ENCODE measurements around the gene ATL1. TPM values are rescaled to one million over a fixed set of nuclear protein-coding genes. Genes with fewer than 3 reads are reported as not detected.
"Not testable (repeated sequence)": the region's sequence is repeated elsewhere in the genome, so short reads cannot be mapped to it uniquely, and the experiment has no call there.

Gene ATL1
- total and polyA plus RNA-seq, 2 experiments from 2014 or later: 3.5 to 7.0 TPM

GRCh38 chr14:50551877-50552276 lies 8.1 kb upstream of the ATL1 start:
- Mint-ChIP-seq H3K9me3 (no peaks in the 10 kb centered on the region; the same call in 2 of the 3 replicates), H3K27ac (no peak overlapping the region), H3K36me3 (ENCODE audit: low read depth) (no peaks in the 10 kb centered on the region), H3K4me1 (no peaks in the 10 kb centered on the region), H3K4me3 (no peak overlapping the region), H3K27me3 (ENCODE audit: insufficient read depth, low read depth, poor library complexity) (no peaks in the 10 kb centered on the region)
- DNase-seq (ENCODE audit: low spot score): no peak
- H3K27ac ChIP-seq (ENCODE audit: low read depth): no peak overlapping the region
- no peaks in the 10 kb centered on the region for H3K4me1 ChIP-seq (ENCODE audit: insufficient read depth)
- no peaks in the 10 kb centered on the region for H3F3A ChIP-seq (replicated peaks; ENCODE audit: low read depth)
- no peaks in the 10 kb centered on the region for H4K20me1 ChIP-seq (replicated peaks; ENCODE audit: insufficient read depth)
- no peaks in the 10 kb centered on the region for H3K36me3 ChIP-seq (ENCODE audit: insufficient read depth)
- no peak overlapping the region for H2AFZ ChIP-seq
- H3K4me3 ChIP-seq: no peak overlapping the region
- H3K79me2 ChIP-seq (replicated peaks; ENCODE audit: insufficient read depth): no peaks in the 10 kb centered on the region
- H3K27me3 ChIP-seq (ENCODE audit: insufficient read depth): no peaks in the 10 kb centered on the region
- no peaks in the 10 kb centered on the region; the same call in 1 of the 2 replicates for H3K9me2 ChIP-seq (ENCODE audit: insufficient read depth)
- no peak for ATAC-seq
- H3K4me2 ChIP-seq: no peak overlapping the region
- no peak for TF ChIP-seq ETS1 (IDR thresholded peaks at IDR 0.05)

GRCh38 chr14:50552796-50553195 lies 7.1 kb upstream of the ATL1 start:
- H3K4me3 ChIP-seq; H3F3A ChIP-seq (replicated peaks; ENCODE audit: low read depth); H3K9me3 Mint-ChIP-seq; H3K9me2 ChIP-seq (ENCODE audit: insufficient read depth); H3K27ac Mint-ChIP-seq; H3K4me2 ChIP-seq; H3K4me3 Mint-ChIP-seq; H3K36me3 Mint-ChIP-seq (ENCODE audit: low read depth); H3K4me1 Mint-ChIP-seq; H4K20me1 ChIP-seq (replicated peaks; ENCODE audit: insufficient read depth); ATAC-seq; H3K36me3 ChIP-seq (ENCODE audit: insufficient read depth); H3K27ac ChIP-seq (ENCODE audit: low read depth); H3K27me3 ChIP-seq (ENCODE audit: insufficient read depth); H2AFZ ChIP-seq; H3K4me1 ChIP-seq (ENCODE audit: insufficient read depth); H3K27me3 Mint-ChIP-seq (ENCODE audit: insufficient read depth, low read depth, poor library complexity); H3K79me2 ChIP-seq (replicated peaks; ENCODE audit: insufficient read depth); DNase-seq (ENCODE audit: low spot score): not testable (repeated sequence)

- 0 out of 2 replicates have a peak overlapping the region, but pooled peaks have one; percentile 21 for H3K27ac ChIP-seq (ENCODE audit: low read depth)
- no peaks in the 10 kb centered on the region for H3K36me3 Mint-ChIP-seq (ENCODE audit: low read depth)
- H3K4me1 Mint-ChIP-seq: peaks cover 14% of the 10 kb centered on the region
- no peaks in the 10 kb centered on the region for H3K36me3 ChIP-seq (ENCODE audit: insufficient read depth)
- no peaks in the 10 kb centered on the region for H4K20me1 ChIP-seq (replicated peaks; ENCODE audit: insufficient read depth)
- no peaks in the 10 kb centered on the region for H3K9me3 Mint-ChIP-seq
- peaks cover 13% of the 10 kb centered on the region for H3K27me3 Mint-ChIP-seq (ENCODE audit: insufficient read depth, low read depth, poor library complexity)
- H3K27ac Mint-ChIP-seq: no peak overlapping the region
- H3K79me2 ChIP-seq (replicated peaks; ENCODE audit: insufficient read depth): no peaks in the 10 kb centered on the region
- peak overlapping the region; percentile 88 for H3K4me3 Mint-ChIP-seq
- H3K4me2 ChIP-seq: peak overlapping the region; percentile 76
- H3K4me1 ChIP-seq (ENCODE audit: insufficient read depth): peaks cover 12% of the 10 kb centered on the region
- DNase-seq (ENCODE audit: low spot score) (peak; percentile 55), ATAC-seq (peak; percentile 25)
- H3K9me2 ChIP-seq (ENCODE audit: insufficient read depth): no peaks in the 10 kb centered on the region
- H3F3A ChIP-seq (replicated peaks; ENCODE audit: low read depth): no peaks in the 10 kb centered on the region
- peak overlapping the region; percentile 98 for H2AFZ ChIP-seq
- peak overlapping the region; percentile 92 for H3K4me3 ChIP-seq
- H3K27me3 ChIP-seq (ENCODE audit: insufficient read depth): peaks cover 21% of the 10 kb centered on the region
- no peak for TF ChIP-seq ETS1 (IDR thresholded peaks at IDR 0.05)
- TF ChIP-seq STAT1 (IDR thresholded peaks at IDR 0.05; ENCODE audit: unreplicated experiment): no peak
- no peak for TF ChIP-seq CREB1 (CRISPR knock-in tag; IDR thresholded peaks at IDR 0.05; ENCODE audit: low read depth)
- no peak for TF ChIP-seq REST (IDR thresholded peaks at IDR 0.05; ENCODE audit: unreplicated experiment)
- TF ChIP-seq EZH2phosphoT487 (IDR thresholded peaks at IDR 0.05; ENCODE audit: unreplicated experiment): no peak
- no peak for TF ChIP-seq CTCF (conservative IDR thresholded peaks at IDR 0.05; ENCODE audit: low read depth in 2 of 2)
- no peak for TF ChIP-seq ZNF114 (CRISPR knock-in tag; IDR thresholded peaks at IDR 0.05)
- no peak for TF ChIP-seq EZH2 (IDR thresholded peaks at IDR 0.05; ENCODE audit: low read depth, unreplicated experiment)
- TF ChIP-seq NANOG (IDR thresholded peaks at IDR 0.05; ENCODE audit: borderline replicate concordance): no peak
- no peak for TF ChIP-seq JUNB (IDR thresholded peaks at IDR 0.05; ENCODE audit: unreplicated experiment)
Observed at GRCh38 chr14:50560931-50561285, 963 bp downstream of the ATL1 start.

Measured in GM23338 (cell line).